ENCODE data around the gene FKBP5. TPM values are rescaled to one million over a fixed set of nuclear protein-coding genes. Genes with fewer than 3 reads are reported as not detected.

The FKBP5 gene
- total and polyA plus RNA-seq, 10 of the 15 experiments (the other 5 are each of a cell fraction or from before 2014, with no cell fraction given) = 29.0 to 123 (median 62.3) TPM

DNA sequence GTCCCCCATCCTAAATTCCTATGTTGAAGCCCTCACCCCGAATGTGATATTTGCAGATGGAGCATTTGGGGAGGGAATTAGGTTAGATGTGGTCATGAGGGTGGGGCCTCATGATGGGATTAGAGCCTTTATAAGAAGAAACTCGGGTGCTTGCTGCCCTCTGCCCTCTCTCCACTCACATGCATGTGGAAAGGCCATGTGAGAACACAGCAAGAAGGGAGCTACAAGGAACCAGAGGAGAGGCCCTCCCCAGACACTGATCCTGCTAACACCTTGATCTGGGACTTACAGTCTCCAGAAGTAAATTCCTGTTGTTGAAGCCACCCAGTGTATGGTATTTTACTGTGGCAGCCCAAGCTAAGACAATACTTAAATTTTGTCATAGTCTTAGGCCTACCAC lies 106.4 kb downstream of the FKBP5 start (continued):
- TF ChIP-seq, protein P1, sequence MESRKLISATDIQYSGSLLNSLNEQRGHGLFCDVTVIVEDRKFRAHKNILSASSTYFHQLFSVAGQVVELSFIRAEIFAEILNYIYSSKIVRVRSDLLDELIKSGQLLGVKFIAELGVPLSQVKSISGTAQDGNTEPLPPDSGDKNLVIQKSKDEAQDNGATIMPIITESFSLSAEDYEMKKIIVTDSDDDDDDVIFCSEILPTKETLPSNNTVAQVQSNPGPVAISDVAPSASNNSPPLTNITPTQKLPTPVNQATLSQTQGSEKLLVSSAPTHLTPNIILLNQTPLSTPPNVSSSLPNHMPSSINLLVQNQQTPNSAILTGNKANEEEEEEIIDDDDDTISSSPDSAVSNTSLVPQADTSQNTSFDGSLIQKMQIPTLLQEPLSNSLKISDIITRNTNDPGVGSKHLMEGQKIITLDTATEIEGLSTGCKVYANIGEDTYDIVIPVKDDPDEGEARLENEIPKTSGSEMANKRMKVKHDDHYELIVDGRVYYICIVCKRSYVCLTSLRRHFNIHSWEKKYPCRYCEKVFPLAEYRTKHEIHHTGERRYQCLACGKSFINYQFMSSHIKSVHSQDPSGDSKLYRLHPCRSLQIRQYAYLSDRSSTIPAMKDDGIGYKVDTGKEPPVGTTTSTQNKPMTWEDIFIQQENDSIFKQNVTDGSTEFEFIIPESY (IDR thresholded peaks at IDR 0.05) = no peak

DNA sequence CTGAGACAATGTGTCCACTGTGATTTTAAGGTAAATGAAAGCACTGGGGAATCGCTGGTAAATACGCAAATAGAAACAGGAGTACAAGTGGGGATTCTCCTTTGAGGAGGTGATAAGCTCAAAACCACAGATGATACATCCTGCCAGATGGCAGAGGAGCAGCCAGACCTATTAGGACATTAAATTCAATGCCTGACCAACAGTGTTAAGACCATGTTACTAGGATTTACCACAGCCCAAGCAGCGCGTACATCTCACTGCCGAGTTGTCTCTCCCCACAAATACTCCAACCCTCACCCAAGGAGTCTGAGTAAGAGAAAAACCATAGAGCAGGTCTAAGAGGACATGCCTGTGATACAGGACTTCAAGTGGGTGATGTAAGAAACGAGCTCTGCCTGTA lies 107.1 kb downstream of the FKBP5 start:
- SMC1A ChIA-PET (ENCODE audit: uncharacterized antibody, unreplicated experiment) = interaction anchor here (0.5 to 9.9 kb wide), 4 partner anchors 81 to 513 kb away, joined by 3 to 149 read pairs (median 4); partner anchors contain the start of gene ARMC12
- WGBS (ENCODE audit: insufficient coverage, insufficient replicate concordance, low lambda C conversion rate, missing lambda C conversion rate) = 76% methylated on average over 6 of the region's 6 CpGs
- H3K9me3 ChIP-seq (replicated peaks; ENCODE audit: control insufficient read depth, insufficient read depth, low read length) = no peaks in the 10 kb centered on the region
- intact Hi-C loops (cut with micrococcal nuclease; ENCODE audit: unreplicated experiment) = loop anchor here (5.0 kb wide), 1 partner anchor 59 kb away; no protein-coding TSS in a partner anchor
- CTCF ChIA-PET = interaction anchor here (1.1 to 13.4 kb wide), 5 partner anchors 10 to 155 kb away, joined by 3 to 374 read pairs (median 3); partner anchors contain the start of gene ARMC12
- peaks cover 8 to 16% of the 10 kb centered on the region in 2 experiments for H3K36me3 ChIP-seq (ENCODE audit: control insufficient read depth in 2 of 2, insufficient read depth in 2 of 2, low read length in 1 of 2)
- no peak overlapping the region for H3K4me2 ChIP-seq (ENCODE audit: control insufficient read depth, insufficient read depth)
- in situ Hi-C loops (cut with MboI) = loop anchor here (5.0 kb wide), 1 partner anchor 156 kb away; the partner anchor contains the start of gene ARMC12
- H2AFZ ChIP-seq (ENCODE audit: control insufficient read depth, low read depth, low read length) = no peak overlapping the region
- H4K20me1 ChIP-seq (ENCODE audit: control insufficient read depth, insufficient read depth) = no peaks in the 10 kb centered on the region
- H3K4me1 ChIP-seq (ENCODE audit: control insufficient read depth, insufficient read depth, low read length) = no peaks in the 10 kb centered on the region
- H3K79me2 ChIP-seq (ENCODE audit: control insufficient read depth, insufficient read depth, low read length) = no peaks in the 10 kb centered on the region
- POLR2A ChIA-PET = no interaction called here
- H3K4me3 ChIP-seq = no peak overlapping the region
- BruUV-seq (replicated peaks) = no TSS peak
- FAIRE-seq (no peak), DNase-seq (ENCODE audit: low read depth, low spot score) (no peak), ATAC-seq (no peak)
- no peak overlapping the region for H3K27ac ChIP-seq (ENCODE audit: control insufficient read depth, insufficient read depth)
- RAD21 ChIA-PET (ENCODE audit: unreplicated experiment) = interaction anchor here (1.5 to 5.4 kb wide), 2 partner anchors 59 to 156 kb away, joined by 4 to 91 read pairs; partner anchors contain the start of gene ARMC12
- no peaks in the 10 kb centered on the region for H3K27me3 ChIP-seq (replicated peaks in 1 of 2; ENCODE audit: control insufficient read depth in 2 of 2, insufficient read depth in 2 of 2, low read length in 1 of 2)
- H3K9ac ChIP-seq (ENCODE audit: control insufficient read depth, insufficient read depth, low read length) = no peak overlapping the region
- TF ChIP-seq RUNX3 (IDR thresholded peaks at IDR 0.05; ENCODE audit: low read length) (no peak), RAD51 (IDR thresholded peaks at IDR 0.05) (no peak), CHD2 (IDR thresholded peaks at IDR 0.05; ENCODE audit: borderline replicate concordance, low read depth, low read length) (no peak), EZH2 (IDR thresholded peaks at IDR 0.05; ENCODE audit: borderline replicate concordance, control insufficient read depth, low read depth, low read length) (no peak), NFYA (IDR thresholded peaks at IDR 0.05; ENCODE audit: borderline replicate concordance, low read depth, low read length) (no peak), TCF7 (IDR thresholded peaks at IDR 0.05; ENCODE audit: borderline replicate concordance) (no peak), RFX5 (IDR thresholded peaks at IDR 0.05; ENCODE audit: low read depth, low read length) (no peak)
- TF ChIP-seq, protein P2, sequence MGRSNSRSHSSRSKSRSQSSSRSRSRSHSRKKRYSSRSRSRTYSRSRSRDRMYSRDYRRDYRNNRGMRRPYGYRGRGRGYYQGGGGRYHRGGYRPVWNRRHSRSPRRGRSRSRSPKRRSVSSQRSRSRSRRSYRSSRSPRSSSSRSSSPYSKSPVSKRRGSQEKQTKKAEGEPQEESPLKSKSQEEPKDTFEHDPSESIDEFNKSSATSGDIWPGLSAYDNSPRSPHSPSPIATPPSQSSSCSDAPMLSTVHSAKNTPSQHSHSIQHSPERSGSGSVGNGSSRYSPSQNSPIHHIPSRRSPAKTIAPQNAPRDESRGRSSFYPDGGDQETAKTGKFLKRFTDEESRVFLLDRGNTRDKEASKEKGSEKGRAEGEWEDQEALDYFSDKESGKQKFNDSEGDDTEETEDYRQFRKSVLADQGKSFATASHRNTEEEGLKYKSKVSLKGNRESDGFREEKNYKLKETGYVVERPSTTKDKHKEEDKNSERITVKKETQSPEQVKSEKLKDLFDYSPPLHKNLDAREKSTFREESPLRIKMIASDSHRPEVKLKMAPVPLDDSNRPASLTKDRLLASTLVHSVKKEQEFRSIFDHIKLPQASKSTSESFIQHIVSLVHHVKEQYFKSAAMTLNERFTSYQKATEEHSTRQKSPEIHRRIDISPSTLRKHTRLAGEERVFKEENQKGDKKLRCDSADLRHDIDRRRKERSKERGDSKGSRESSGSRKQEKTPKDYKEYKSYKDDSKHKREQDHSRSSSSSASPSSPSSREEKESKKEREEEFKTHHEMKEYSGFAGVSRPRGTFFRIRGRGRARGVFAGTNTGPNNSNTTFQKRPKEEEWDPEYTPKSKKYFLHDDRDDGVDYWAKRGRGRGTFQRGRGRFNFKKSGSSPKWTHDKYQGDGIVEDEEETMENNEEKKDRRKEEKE (IDR thresholded peaks at IDR 0.05) = no peak
- TF ChIP-seq, protein P3, sequence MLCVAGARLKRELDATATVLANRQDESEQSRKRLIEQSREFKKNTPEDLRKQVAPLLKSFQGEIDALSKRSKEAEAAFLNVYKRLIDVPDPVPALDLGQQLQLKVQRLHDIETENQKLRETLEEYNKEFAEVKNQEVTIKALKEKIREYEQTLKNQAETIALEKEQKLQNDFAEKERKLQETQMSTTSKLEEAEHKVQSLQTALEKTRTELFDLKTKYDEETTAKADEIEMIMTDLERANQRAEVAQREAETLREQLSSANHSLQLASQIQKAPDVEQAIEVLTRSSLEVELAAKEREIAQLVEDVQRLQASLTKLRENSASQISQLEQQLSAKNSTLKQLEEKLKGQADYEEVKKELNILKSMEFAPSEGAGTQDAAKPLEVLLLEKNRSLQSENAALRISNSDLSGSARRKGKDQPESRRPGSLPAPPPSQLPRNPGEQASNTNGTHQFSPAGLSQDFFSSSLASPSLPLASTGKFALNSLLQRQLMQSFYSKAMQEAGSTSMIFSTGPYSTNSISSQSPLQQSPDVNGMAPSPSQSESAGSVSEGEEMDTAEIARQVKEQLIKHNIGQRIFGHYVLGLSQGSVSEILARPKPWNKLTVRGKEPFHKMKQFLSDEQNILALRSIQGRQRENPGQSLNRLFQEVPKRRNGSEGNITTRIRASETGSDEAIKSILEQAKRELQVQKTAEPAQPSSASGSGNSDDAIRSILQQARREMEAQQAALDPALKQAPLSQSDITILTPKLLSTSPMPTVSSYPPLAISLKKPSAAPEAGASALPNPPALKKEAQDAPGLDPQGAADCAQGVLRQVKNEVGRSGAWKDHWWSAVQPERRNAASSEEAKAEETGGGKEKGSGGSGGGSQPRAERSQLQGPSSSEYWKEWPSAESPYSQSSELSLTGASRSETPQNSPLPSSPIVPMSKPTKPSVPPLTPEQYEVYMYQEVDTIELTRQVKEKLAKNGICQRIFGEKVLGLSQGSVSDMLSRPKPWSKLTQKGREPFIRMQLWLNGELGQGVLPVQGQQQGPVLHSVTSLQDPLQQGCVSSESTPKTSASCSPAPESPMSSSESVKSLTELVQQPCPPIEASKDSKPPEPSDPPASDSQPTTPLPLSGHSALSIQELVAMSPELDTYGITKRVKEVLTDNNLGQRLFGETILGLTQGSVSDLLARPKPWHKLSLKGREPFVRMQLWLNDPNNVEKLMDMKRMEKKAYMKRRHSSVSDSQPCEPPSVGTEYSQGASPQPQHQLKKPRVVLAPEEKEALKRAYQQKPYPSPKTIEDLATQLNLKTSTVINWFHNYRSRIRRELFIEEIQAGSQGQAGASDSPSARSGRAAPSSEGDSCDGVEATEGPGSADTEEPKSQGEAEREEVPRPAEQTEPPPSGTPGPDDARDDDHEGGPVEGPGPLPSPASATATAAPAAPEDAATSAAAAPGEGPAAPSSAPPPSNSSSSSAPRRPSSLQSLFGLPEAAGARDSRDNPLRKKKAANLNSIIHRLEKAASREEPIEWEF (IDR thresholded peaks at IDR 0.05; ENCODE audit: insufficient replicate concordance, low read depth, low read length) = no peak

Measured in GM12878 (cell line).